ENCODE measurements around the gene PSMB7.
A peak's percentile ranks its signal among the peaks of the same experiment; 100 is the strongest.

Gene PSMB7

GRCh38 chr9:124409410-124409809 is 5.8 kb downstream of the PSMB7 start:
- no peak for DNase-seq

DNA sequence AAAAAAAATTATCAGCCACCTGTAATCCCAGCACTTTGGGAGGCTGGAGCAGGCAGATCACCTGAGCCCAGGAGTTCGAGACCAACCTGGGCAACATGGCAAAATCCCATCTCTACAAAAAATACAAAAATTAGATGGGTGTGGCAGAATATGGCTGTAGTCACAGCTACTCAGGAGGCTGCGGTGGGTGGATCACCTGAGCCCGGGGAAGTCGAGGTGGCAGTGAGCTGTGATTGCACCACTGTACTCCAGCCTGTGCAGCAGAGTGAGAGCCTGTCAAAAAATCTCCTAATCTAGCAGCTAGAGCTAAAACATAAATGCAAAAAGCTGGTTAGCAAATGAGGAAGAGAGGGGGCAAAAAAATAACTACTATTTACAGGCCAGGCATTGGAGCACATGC is 12.0 kb downstream of the PSMB7 start:
- DNase-seq, result no peak

DNA sequence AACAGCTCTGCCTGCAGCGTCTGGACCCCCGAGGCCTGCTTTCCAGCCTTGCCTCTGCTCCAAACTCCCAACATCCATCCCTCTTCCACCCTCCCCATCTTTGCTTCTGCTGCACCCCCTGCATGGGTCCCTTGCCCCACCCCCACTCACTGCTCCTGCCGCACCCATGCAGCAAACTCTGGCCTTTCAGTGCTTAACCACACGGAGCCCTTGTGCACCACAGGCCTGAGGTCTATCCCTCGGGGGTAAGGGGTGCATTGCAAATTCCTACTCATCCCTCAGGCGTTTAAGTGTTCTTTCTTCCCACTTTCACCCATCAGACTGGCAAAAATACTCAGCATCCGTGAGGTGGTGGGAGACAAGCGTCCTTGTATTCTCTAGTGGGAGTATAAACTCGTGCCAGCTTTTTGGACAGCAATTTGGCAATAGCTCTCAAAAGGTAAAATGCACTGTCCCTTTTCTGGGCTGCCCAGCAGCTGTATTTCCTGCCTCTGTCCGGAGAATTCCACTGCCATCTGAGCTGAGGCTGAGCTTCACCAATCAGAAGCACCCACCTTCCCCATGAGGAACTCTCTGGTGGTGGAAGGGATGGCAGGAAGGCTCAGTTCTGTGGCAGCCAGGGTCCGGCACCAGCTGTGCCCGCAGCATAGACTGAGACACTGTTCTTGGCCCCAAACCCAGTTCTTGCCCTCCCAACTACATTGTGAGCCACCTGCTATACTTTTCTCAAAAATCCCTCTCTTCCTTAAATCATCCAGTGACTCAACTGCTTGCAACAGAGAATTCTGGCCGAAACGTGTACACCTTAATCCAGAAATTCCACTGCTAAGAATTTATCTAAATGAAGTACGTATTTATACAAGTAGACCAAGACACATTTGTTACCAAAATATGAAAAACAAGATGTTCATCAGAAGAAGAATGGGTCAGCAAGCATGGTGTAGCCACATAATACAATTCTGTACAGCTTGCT is 15.0 kb downstream of the PSMB7 start:
- DNase-seq, result peak; percentile 30

DNA sequence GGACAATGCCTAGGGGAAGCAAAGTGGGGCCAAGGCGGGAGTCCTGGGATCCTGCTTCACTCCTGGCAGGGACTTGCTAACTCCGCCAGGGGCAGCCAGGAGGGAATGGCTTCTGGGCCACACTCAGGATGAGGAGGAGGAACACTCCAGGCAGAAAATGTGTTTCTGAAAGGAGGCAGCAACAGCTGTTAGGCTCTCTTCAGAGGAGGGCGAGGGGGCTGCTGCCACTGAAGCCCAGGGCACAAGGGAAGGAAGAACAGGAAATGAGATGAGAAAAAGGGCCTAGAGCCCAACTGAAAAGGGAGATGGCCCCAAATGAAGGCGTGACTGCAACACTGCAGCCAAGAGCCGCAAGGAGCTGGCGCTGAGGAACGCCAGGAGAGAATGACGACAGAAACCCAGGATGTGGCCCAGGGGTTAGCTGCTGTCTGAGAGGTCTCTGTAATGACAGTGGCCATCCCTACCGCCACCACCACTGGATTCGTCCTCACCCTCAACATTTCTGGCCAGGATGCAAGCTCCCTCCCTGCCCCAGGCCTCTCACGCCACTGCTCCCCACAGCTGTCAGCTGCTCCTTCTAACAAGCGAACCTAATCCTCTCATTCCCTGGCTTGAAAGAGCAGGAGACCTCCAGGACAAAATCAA is 15.8 kb downstream of the PSMB7 start:
- DNase-seq, result peak; percentile 63

DNA sequence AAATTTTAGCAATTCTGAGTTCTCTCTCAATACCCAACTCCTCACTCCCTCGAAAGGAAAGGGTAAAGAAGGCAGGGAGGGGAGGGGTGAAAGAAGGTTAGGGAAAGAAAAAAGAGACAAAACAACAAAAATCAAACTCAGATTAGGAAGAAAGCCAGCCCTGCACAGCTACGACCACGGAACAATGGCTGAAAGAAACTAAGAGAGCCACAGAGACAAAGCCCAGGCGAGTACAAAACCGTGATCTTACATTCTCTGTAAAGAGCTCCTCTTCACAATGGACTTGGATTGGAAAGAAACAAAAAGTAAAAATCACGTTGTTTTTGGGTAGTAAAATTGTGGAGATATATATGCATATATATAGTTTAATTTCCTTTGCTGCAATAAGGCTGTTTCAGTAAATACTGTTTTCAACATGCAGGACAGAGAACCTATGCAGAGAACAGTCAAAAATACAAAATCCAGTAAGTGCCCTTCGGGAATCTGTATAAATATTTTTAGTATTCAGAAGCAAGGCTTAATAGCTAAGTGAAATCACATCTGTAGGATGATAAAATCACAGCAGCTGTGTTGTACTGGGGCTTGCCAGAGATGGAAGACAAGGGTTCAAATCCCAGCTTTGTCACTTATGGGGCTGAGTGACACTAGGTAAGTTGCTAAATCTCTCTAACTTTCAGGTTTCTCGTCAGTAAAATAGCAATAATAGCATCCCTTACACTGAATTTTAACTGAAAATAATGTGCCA is 16.9 kb downstream of the PSMB7 start:
- no peak for DNase-seq

GRCh38 chr9:124395826-124396225 is 19.4 kb downstream of the PSMB7 start:
- DNase-seq, result no peak

DNA sequence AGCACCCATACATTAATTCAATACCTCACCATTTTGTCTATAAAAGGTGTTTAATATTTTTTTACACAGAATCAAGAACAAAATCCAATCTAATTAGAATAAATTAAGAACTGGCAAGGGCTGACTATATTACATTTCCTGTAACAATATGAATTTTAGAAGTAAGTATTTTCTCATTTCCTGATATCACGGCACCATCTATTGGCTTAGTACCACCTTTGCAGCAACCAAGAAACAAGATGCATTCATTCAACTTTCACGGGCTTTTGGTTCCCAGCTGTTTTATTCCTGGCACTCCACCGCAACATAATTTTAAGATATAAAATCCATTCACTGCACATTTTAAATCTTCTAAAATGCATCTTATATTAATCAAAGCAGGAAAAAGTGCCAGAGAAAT is 20.6 kb downstream of the PSMB7 start:
- no peak for DNase-seq

GRCh38 chr9:124394167-124394566 is 21.1 kb downstream of the PSMB7 start:
- DNase-seq, result peak; percentile 14

GRCh38 chr9:124392871-124393460 is 22.3 kb downstream of the PSMB7 start:
- DNase-seq, result peak; percentile 96

DNA sequence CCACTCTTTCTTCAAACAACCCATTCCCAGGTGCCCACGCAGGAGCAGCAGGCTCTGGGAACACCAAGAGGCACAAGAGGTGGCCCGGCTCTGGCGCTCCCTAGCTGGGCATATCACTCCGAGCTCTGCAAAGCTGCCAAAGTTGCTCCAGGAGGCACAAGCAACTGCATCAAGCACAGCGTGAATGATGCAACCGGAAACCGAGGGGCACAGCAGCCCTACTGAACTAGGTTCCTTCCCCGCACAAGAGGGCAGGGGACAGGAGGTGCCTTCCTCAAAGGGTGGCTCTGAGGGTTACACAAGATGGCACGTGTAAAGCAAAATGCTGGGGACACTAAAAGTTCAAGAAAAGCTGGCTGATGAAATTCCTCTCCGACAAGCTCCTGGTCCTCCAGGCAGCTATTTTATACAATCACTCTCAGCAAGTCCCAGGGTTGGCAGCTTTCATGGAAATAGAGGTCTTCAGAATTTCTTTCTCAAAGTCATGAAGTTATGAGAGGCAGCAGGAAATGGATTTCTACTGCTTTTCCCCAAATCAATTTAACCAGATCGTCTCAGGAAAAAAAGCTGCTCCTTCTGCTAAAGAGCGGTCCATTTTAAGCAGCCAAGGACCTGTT is 22.9 kb downstream of the PSMB7 start:
- DNase-seq, result no peak

DNA sequence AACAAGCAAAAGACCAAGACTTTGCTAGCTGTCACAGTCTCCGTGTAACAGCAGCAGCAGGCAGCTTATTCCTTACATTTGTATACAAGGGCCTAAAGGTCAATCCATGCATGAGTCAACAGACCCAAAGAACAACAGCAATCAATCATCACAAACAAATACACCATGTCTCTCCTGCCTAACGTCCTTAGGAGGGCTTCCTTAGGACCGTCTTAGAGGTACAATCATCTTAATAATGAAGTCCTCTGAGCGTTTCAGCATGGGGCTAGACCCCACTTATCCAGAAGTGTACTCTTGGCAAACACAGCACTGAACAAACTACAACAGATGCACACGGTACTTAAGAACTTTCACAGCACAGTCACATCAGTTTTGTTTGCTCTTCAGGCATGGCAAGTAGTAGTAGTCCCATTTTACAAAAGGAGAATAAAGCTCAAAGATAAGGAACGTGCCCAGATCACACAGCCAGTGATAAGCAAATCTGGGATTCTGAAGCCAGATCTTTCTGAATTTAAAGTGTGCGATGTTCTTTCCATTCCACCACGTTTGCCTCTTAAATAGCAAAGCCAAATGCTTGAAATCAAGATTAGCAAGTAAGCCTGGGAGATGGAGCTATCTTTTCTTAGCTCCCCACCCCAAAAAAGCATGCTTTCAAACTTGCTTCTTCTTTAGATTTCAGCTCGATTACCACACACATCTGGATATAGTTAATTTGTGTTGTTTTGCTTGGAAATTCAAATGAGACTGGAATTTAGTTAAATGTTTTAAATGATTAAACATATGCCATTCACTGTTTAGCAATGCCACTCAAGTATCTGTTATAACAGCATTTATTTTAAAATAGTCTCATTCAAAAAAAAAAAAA is 24.2 kb downstream of the PSMB7 start:
- peak; percentile 47 for DNase-seq

DNA sequence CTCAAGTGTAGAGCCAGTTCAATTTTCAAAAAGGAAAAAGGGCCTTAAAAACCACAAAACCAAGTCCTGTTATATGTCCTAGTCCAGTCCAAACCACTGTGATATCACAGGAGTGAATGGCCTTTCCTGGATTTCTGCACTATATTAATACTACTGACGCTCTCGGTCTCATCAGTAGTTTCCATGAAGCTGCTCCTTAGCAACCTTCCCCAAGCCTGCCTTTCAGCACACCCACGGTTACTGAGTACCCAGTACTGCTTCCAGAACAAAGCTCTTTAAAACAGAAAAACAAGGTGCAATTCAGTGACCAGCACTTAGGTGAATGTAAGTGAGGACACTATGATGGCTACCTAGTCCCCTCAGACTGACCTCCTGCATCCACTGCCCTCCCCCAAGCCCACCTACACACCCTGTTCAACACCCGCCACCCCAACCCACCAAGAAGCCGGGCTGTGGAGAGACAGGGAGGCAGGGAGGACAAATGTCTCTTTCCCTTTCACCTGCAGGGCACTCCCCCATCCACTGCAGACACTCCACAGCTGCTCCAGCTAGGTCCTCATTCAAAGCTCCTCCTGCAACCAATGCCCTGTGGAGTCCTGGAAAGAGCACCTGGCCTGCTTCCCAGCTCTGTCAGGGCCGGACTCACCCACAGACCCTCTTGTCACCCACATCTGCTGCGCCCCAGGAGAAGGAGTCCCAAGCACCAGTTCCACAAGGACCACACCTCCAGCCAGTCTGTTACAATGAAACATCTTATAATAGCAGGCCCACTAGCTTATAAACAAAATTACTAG is 25.9 kb downstream of the PSMB7 start:
- no peak for DNase-seq

DNA sequence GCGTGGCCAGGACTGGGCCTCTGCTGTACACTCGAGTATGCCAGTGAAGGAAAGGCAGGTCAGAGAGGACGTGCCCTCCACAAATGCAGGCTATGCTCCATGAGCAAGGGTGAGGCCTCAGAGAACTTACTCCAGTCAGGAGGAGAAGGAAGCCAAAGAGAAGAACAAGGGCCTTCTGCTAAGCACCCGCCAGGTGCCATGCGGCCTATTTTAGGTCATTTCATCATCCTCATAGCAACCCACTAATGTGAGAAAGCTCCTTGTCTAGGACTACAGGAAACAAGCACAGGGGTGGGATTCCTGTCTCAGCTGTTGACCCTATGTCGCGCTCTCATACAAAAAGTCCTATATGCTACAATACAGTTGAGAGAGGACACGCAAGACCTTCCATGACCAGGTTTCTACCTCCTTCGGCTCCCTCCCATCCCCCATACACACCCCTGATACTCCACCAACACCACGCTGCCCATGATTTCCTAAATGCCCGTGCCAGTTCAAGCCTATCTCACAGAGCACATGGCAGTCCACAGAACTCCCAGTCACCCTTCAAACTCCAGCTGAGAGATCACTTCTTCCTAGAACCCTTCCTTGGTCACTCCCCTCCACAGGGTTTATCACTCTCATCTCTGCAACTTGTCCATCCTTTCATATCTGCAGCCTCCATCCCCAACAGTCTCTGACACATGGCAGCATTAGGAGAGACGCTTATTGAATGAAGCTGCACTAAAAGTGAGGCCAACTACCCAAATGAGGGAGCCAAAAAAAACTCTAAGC is 26.8 kb downstream of the PSMB7 start:
- DNase-seq, result no peak

DNA sequence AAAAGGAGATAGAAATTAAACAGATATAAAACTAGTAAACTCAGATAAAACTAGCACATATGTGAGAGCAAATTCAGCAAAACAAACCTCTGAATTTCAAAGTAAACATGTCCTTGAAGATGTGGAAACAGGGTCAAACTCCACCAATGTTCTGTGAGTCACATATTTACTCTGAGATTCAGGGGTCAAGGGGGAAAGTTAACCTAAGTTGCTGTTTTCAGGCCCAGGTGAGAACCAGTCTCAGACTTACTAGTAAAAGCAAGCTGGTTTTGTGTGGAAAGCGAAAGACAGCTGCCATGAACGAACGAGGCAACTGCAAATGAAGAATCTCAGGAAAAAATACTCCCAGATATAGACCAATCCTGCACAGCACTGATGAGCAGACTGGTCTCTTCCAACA is 29.0 kb downstream of the PSMB7 start:
- DNase-seq, result no peak

DNA sequence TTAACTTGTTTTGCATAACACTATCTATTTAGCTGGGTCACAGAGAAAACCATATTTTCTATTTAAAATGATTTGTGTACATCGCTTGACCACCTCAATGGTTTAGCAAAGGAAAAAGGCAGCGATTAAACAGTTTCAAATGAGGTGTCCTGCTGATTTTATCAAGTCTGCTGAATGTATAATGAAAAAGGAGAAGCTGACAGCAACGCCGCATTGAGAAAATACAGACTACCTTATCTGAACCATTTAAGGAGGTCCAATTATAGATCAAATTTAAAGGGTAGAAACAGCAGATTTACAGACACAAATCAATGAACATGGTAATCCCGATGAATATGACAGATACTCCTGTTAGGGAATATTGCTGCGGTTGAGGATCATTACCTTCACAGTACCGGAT is 29.6 kb downstream of the PSMB7 start:
- DNase-seq, result no peak

DNA sequence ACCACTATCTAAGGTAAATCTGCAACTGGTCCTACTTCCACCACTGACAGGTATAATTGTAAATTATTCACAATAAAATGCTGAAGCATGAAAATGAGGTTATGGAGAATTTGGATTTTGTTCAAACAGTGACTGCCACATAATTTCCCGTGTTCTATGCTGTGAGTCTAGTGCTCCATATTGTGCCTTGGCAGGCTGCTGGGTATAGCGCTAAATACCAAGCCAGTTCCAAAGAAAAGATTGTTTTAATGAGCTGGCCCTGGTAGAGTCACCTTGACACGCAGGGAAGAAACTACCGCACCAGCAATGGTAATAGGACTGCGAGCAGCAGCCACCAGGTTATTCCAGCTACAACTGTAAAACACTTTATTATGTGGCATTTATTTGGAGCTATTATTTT is 30.4 kb downstream of the PSMB7 start:
- no peak for DNase-seq

DNA sequence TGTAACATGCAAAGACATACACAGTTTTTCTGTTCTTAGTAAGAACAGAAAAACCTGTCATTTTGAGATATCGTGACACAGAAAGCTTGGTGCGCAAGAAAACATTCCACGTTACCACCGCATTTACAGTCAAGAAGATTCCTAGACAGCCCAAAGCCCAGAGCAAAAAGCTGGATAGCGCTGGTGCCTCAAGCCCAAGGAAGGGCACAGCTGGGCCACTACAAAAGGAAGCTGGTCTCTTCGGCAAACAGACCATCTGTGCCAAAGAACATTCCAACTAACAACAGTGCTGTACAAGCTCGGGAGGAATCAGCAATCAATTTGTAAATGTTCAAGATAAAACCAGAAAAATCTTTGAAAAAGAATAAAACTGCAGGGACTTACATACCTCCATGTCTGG is 31.0 kb downstream of the PSMB7 start:
- DNase-seq, result no peak

DNA sequence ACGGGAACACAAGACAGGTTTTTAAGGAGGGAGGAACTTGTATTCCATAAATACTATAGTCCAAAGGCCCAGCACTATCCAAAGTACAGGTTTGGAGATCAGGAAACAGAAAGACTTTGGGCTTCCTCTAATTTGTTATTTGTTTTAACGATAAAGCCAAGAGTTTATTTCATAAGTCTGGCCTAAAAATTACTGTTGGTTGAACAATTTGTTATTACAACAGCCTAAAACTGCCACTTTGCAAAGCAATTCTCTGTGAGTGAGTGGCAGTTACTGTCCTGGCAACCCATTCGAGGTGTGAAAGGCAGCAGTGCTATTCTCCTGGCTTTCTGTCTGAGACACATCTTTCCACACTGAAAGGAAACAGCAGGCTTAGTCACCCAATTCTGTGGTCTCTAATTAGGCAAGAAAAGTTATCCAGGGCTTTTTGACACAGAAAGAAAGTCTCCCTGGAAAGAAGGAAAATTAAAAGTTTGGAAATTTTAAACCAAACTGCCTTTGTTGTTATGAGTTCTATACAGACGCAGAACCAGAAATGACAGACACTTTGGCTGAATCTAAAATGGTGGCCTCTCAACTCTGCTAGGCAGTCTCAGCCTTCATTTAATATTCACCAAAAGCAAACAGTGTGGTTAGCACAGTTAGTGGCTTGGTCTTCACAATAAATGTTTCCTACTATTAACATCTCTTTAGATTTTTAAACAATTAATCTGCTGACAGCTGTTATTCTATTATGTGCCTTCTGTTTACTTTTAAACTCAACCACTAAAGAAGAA is 33.9 kb downstream of the PSMB7 start:
- DNase-seq, result peak; percentile 39
